Gastrocnemius medialis (tissue), 4 donors: ENCODE results near the gene RPA3.

Experiments used
- CTCF ChIP-seq, 5 experiments: fragments of 450-650 bp in 3 of 5; fragments of 200-600 bp in 2 of 5; sonication (generic) in 2 of 5; IDR thresholded peaks in 4 of 5; conservative IDR thresholded peaks in 1 of 5; 1 replicate in 4 of 5; 2 replicates in 1 of 5; pipeline ENCODE4 v1.5.1; 2016 to 2019; ENCODE audit warnings: antibody characterized with exemption in 5 of 5, mild to moderate bottlenecking in 3 of 5, moderate library complexity in 3 of 5
- POLR2A ChIP-seq, 2 donors: fragments of 450-650 bp; IDR thresholded peaks; one replicate each; pipeline ENCODE4 v1.6.1; 2017; ENCODE audit warnings: antibody characterized with exemption in 2 of 2, mild to moderate bottlenecking in 2 of 2, moderate library complexity in 2 of 2

GRCh38 chr7:7699970-7700369 lies 18.4 kb downstream of the RPA3 start:
- TF ChIP-seq CTCF (IDR thresholded peaks at IDR 0.05 in 4 of 5, conservative IDR thresholded peaks at IDR 0.05 in 1 of 5) (no peak), POLR2A (IDR thresholded peaks at IDR 0.05) (no peak)
